Measurements from ENCODE around the gene TEKT2.

TEKT2 gene

GRCh38 chr1:36112823-36113222 lies 28.9 kb downstream of the TEKT2 start:
- no peaks in the 10 kb centered on the region for H3K27me3 ChIP-seq (ENCODE audit: low read length)
- no peaks in the 10 kb centered on the region for H3K79me2 ChIP-seq (ENCODE audit: insufficient read depth, low read length)
- no peaks in the 10 kb centered on the region for H3K9me2 ChIP-seq (replicated peaks; ENCODE audit: insufficient read depth, low read length)
- TF ChIP-seq, protein P1, sequence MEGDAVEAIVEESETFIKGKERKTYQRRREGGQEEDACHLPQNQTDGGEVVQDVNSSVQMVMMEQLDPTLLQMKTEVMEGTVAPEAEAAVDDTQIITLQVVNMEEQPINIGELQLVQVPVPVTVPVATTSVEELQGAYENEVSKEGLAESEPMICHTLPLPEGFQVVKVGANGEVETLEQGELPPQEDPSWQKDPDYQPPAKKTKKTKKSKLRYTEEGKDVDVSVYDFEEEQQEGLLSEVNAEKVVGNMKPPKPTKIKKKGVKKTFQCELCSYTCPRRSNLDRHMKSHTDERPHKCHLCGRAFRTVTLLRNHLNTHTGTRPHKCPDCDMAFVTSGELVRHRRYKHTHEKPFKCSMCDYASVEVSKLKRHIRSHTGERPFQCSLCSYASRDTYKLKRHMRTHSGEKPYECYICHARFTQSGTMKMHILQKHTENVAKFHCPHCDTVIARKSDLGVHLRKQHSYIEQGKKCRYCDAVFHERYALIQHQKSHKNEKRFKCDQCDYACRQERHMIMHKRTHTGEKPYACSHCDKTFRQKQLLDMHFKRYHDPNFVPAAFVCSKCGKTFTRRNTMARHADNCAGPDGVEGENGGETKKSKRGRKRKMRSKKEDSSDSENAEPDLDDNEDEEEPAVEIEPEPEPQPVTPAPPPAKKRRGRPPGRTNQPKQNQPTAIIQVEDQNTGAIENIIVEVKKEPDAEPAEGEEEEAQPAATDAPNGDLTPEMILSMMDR (IDR thresholded peaks at IDR 0.05; ENCODE audit: insufficient read depth, low read length, poor library complexity, severe bottlenecking) = no peak
- TF ChIP-seq EZH2phosphoT487 (conservative IDR thresholded peaks at IDR 0.05; ENCODE audit: low read length) = no peak
- no peak overlapping the region for H3K27ac ChIP-seq (ENCODE audit: low read depth, low read length)
- no peak overlapping the region for H2AFZ ChIP-seq (ENCODE audit: low read depth, low read length, severe bottlenecking)
- no peaks in the 10 kb centered on the region for H4K20me1 ChIP-seq (ENCODE audit: low read depth, low read length)
- H3K36me3 ChIP-seq (ENCODE audit: low read length) = no peaks in the 10 kb centered on the region
- H3K4me2 ChIP-seq (ENCODE audit: low read depth, low read length, poor library complexity, severe bottlenecking) = no peak overlapping the region
- H3K9me3 ChIP-seq (ENCODE audit: insufficient read depth, low read length) = no peaks in the 10 kb centered on the region
- H3F3A ChIP-seq (ENCODE audit: insufficient read depth) = no peaks in the 10 kb centered on the region
- H3K9ac ChIP-seq (ENCODE audit: low read length) = no peak overlapping the region
- no peak overlapping the region for H3K4me3 ChIP-seq (ENCODE audit: insufficient read depth, low read length, poor library complexity, severe bottlenecking)

- Histone ChIP-seq H3K9ac (ENCODE audit: low read length) (no peak overlapping the region), H3K9me3 (ENCODE audit: insufficient read depth, low read length) (no peaks in the 10 kb centered on the region), H3F3A (ENCODE audit: insufficient read depth) (no peaks in the 10 kb centered on the region), H3K27ac (ENCODE audit: low read depth, low read length) (no peak overlapping the region), H3K9me2 (replicated peaks; ENCODE audit: insufficient read depth, low read length) (no peaks in the 10 kb centered on the region), H2AFZ (ENCODE audit: low read depth, low read length, severe bottlenecking) (no peak overlapping the region), H4K20me1 (ENCODE audit: low read depth, low read length) (no peaks in the 10 kb centered on the region), H3K4me2 (ENCODE audit: low read depth, low read length, poor library complexity, severe bottlenecking) (no peak overlapping the region), H3K27me3 (ENCODE audit: low read length) (no peaks in the 10 kb centered on the region), H3K36me3 (ENCODE audit: low read length) (no peaks in the 10 kb centered on the region), H3K79me2 (ENCODE audit: insufficient read depth, low read length) (no peaks in the 10 kb centered on the region), H3K4me3 (ENCODE audit: insufficient read depth, low read length, poor library complexity, severe bottlenecking) (no peak overlapping the region)
- TF ChIP-seq, protein P1 (IDR thresholded peaks at IDR 0.05; ENCODE audit: insufficient read depth, low read length, poor library complexity, severe bottlenecking) = no peak
- TF ChIP-seq EZH2phosphoT487 (conservative IDR thresholded peaks at IDR 0.05; ENCODE audit: low read length) = no peak
These were observed 30.5 kb downstream of the TEKT2 start for GRCh38 chr1:36114371-36114770.

GRCh38 chr1:36115200-36115669 lies 31.3 kb downstream of the TEKT2 start:
- H3K9me2 ChIP-seq (replicated peaks; ENCODE audit: insufficient read depth, low read length) = no peaks in the 10 kb centered on the region
- no peak overlapping the region for H3K4me3 ChIP-seq (ENCODE audit: insufficient read depth, low read length, poor library complexity, severe bottlenecking)
- H3K36me3 ChIP-seq (ENCODE audit: low read length) = no peaks in the 10 kb centered on the region
- no peak overlapping the region for H3K4me2 ChIP-seq (ENCODE audit: low read depth, low read length, poor library complexity, severe bottlenecking)
- no peaks in the 10 kb centered on the region for H4K20me1 ChIP-seq (ENCODE audit: low read depth, low read length)
- no peaks in the 10 kb centered on the region for H3F3A ChIP-seq (ENCODE audit: insufficient read depth)
- H3K79me2 ChIP-seq (ENCODE audit: insufficient read depth, low read length) = no peaks in the 10 kb centered on the region
- H2AFZ ChIP-seq (ENCODE audit: low read depth, low read length, severe bottlenecking) = no peak overlapping the region
- TF ChIP-seq, protein P1 (IDR thresholded peaks at IDR 0.05; ENCODE audit: insufficient read depth, low read length, poor library complexity, severe bottlenecking) = no peak
- no peak for TF ChIP-seq EZH2phosphoT487 (conservative IDR thresholded peaks at IDR 0.05; ENCODE audit: low read length)
- no peaks in the 10 kb centered on the region for H3K9me3 ChIP-seq (ENCODE audit: insufficient read depth, low read length)
- no peaks in the 10 kb centered on the region for H3K27me3 ChIP-seq (ENCODE audit: low read length)
- H3K27ac ChIP-seq (ENCODE audit: low read depth, low read length) = no peak overlapping the region
- H3K9ac ChIP-seq (ENCODE audit: low read length) = no peak overlapping the region

Measured in SU-DHL-6 (cell line).